Activated CD4-positive, alpha-beta T cell treated with anti-CD3 and anti-CD28 coated beads, Interleukin-2, Interleukin-6, amounts not matched to agents 100 ng/mL and 50 ng/mL, durations not matched to agents 16 hours and 8 hours (primary cell): ENCODE measurements around the gene PPIL4.
"Not testable (repeated sequence)": the region's sequence is repeated elsewhere in the genome, so short reads cannot be mapped to it uniquely, and the experiment has no call there.

Source experiments
- DNase-seq: peaks from one replicate; pipeline ENCODE4 v3.0.0-alpha.2; 2020

PPIL4 gene

GRCh38 chr6:149483334-149483725 lies 62.5 kb downstream of the PPIL4 start:
- peak; percentile 33 for DNase-seq

- peak; percentile 53 for DNase-seq
Observed at GRCh38 chr6:149482545-149483333, 63.1 kb downstream of the PPIL4 start.

- DNase-seq = peak; percentile 59
Observed at GRCh38 chr6:149480502-149481280, 65.2 kb downstream of the PPIL4 start.

- DNase-seq = no peak
Observed at GRCh38 chr6:149478631-149479314, 67.1 kb downstream of the PPIL4 start.

- no peak for DNase-seq
Observed at GRCh38 chr6:149477544-149477943, 68.3 kb downstream of the PPIL4 start.

GRCh38 chr6:149476789-149477455 lies 68.9 kb downstream of the PPIL4 start:
- DNase-seq = no peak

GRCh38 chr6:149474108-149474935 lies 71.5 kb downstream of the PPIL4 start:
- no peak for DNase-seq

GRCh38 chr6:149473080-149474052 lies 72.5 kb downstream of the PPIL4 start:
- DNase-seq = no peak

GRCh38 chr6:149472241-149472640 lies 73.6 kb downstream of the PPIL4 start:
- DNase-seq = no peak

GRCh38 chr6:149471801-149472200 lies 74.0 kb downstream of the PPIL4 start:
- peak; percentile 30 for DNase-seq

GRCh38 chr6:149470948-149471347 lies 74.9 kb downstream of the PPIL4 start:
- DNase-seq = no peak

GRCh38 chr6:149468179-149468578 lies 77.7 kb downstream of the PPIL4 start:
- peak; percentile 29 for DNase-seq

- no peak for DNase-seq
Observed at GRCh38 chr6:149467265-149467664, 78.6 kb downstream of the PPIL4 start.

- DNase-seq = no peak
Observed at GRCh38 chr6:149464411-149464810, 81.4 kb downstream of the PPIL4 start.

GRCh38 chr6:149463781-149464180 lies 82.1 kb downstream of the PPIL4 start:
- DNase-seq = no peak

GRCh38 chr6:149462712-149463111 lies 83.1 kb downstream of the PPIL4 start:
- DNase-seq = not testable (repeated sequence)

- DNase-seq = no peak
Observed at GRCh38 chr6:149461670-149462069, 84.2 kb downstream of the PPIL4 start.

- DNase-seq = not testable (repeated sequence)
Observed at GRCh38 chr6:149460249-149460648, 85.6 kb downstream of the PPIL4 start.

GRCh38 chr6:149459761-149460160 lies 86.1 kb downstream of the PPIL4 start:
- DNase-seq = no peak

GRCh38 chr6:149458806-149459205 lies 87.0 kb downstream of the PPIL4 start:
- DNase-seq = no peak

GRCh38 chr6:149458196-149458595 lies 87.6 kb downstream of the PPIL4 start:
- DNase-seq = no peak
